PFSK-1 (cell line): Measurements from ENCODE around the gene NIPAL3.

ENCODE experiments used
- FOXP2 ChIP-seq: optimal IDR thresholded peaks from 2 replicates; pipeline ENCODE3; 2011; ENCODE audit warnings: borderline replicate concordance, control low read depth, inconsistent platforms; ENCODE audit not compliant: insufficient read depth; ENCODE audit errors: extremely low read length, extremely low read depth
- SIN3A ChIP-seq: IDR thresholded peaks from 2 replicates; pipeline ENCODE4 v1.6.1; 2012; ENCODE audit warnings: mild to moderate bottlenecking, low read length, moderate library complexity, borderline replicate concordance; ENCODE audit not compliant: insufficient read depth

GRCh38 chr1:24393892-24394291 is 21.7 kb upstream of the NIPAL3 start:
- no peak for TF ChIP-seq SIN3A
- TF ChIP-seq FOXP2 = no peak
